ENCODE measurements around the gene OPA3. TPM values are rescaled to one million over a fixed set of nuclear protein-coding genes. Genes with fewer than 3 reads are reported as not detected.

Gene OPA3
- total and polyA plus RNA-seq, 4 donors, result 2.0 to 8.8 (median 5.7) TPM

- H3K36me3 ChIP-seq (ENCODE audit: control insufficient read depth in 1 of 2, insufficient read depth in 2 of 2, low read length in 1 of 2), result no peaks in the 10 kb centered on the region
- H3K9me3 ChIP-seq (ENCODE audit: control insufficient read depth, low read length), result no peaks in the 10 kb centered on the region
- ATAC-seq (ENCODE audit: low FRiP score), result peak; percentile 84
- H3K27me3 ChIP-seq (ENCODE audit: control insufficient read depth in 1 of 2, insufficient read depth in 2 of 2, low read length in 1 of 2), result no peaks in the 10 kb centered on the region
- H3K4me1 ChIP-seq (ENCODE audit: control insufficient read depth in 1 of 2, insufficient read depth in 2 of 2, low read length in 2 of 2), result no peaks in the 10 kb centered on the region
- intact Hi-C loops (cut with DNase I), result loop anchor here in 1 of 2 donors (5.0 kb wide), 1 partner anchor 135 kb away; no protein-coding TSS in a partner anchor
- peak within 1 kb of the TSS; percentile 86 to 99 for H3K4me3 ChIP-seq (ENCODE audit: low read length in 2 of 2)
- DNase-seq, result peak; percentile 92 to 95
- WGBS, 2 donors, result 1% methylated on average over 64 to 65 of the region's 65 CpGs
- H3K27ac ChIP-seq (ENCODE audit: low read depth in 1 of 2, low read length in 2 of 2), result peak within 1 kb of the TSS; percentile 5 to 76
Measured at GRCh38 chr19:45506989-45507871, 77.4 kb downstream of the OPA3 start, which contains the start of gene VASP. Gene VASP (plus strand): TSS chr19:45507479. CDS start chr19:45507772, 293 bp downstream.

GRCh38 chr19:45506246-45506988 lies 78.2 kb downstream of the OPA3 start:
- Histone ChIP-seq H3K4me1 (ENCODE audit: control insufficient read depth in 1 of 2, insufficient read depth in 2 of 2, low read length in 2 of 2) (no peaks in the 10 kb centered on the region), H3K9me3 (ENCODE audit: control insufficient read depth, low read length) (no peaks in the 10 kb centered on the region), H3K27me3 (ENCODE audit: control insufficient read depth in 1 of 2, insufficient read depth in 2 of 2, low read length in 1 of 2) (no peaks in the 10 kb centered on the region), H3K27ac (ENCODE audit: low read depth in 1 of 2, low read length in 2 of 2) (peak overlapping the region in 1 of 2 donors; percentile 30), H3K36me3 (ENCODE audit: control insufficient read depth in 1 of 2, insufficient read depth in 2 of 2, low read length in 1 of 2) (no peaks in the 10 kb centered on the region), H3K4me3 (ENCODE audit: low read length in 2 of 2) (peak overlapping the region; percentile 80 to 99)
- intact Hi-C loops (cut with DNase I), result loop anchor here in 1 of 2 donors (5.0 kb wide), 1 partner anchor 136 kb away; no protein-coding TSS in a partner anchor
- peak; percentile 97 to 99 for DNase-seq
- ATAC-seq (ENCODE audit: low FRiP score), result peak; percentile 90
- 1 to 2% methylated on average over 35 to 47 of the region's 47 CpGs for WGBS, 2 donors

GRCh38 chr19:45505996-45506245 lies 78.7 kb downstream of the OPA3 start:
- Histone ChIP-seq H3K9me3 (ENCODE audit: control insufficient read depth, low read length) (no peaks in the 10 kb centered on the region), H3K27ac (ENCODE audit: low read depth in 1 of 2, low read length in 2 of 2) (peak overlapping the region in 1 of 2 donors; percentile 7), H3K27me3 (ENCODE audit: control insufficient read depth in 1 of 2, insufficient read depth in 2 of 2, low read length in 1 of 2) (no peaks in the 10 kb centered on the region), H3K4me1 (ENCODE audit: control insufficient read depth in 1 of 2, insufficient read depth in 2 of 2, low read length in 2 of 2) (no peaks in the 10 kb centered on the region), H3K36me3 (ENCODE audit: control insufficient read depth in 1 of 2, insufficient read depth in 2 of 2, low read length in 1 of 2) (no peaks in the 10 kb centered on the region), H3K4me3 (ENCODE audit: low read length in 2 of 2) (no peak overlapping the region)
- DNase-seq, result no peak
- intact Hi-C loops (cut with DNase I), result loop anchor here in 1 of 2 donors (5.0 kb wide), 1 partner anchor 136 kb away; no protein-coding TSS in a partner anchor
- WGBS, 2 donors, result 68 to 71% methylated on average over 5 of the region's 5 CpGs
- ATAC-seq (ENCODE audit: low FRiP score), result no peak

- ATAC-seq (ENCODE audit: low FRiP score), result no peak
Measured at GRCh38 chr19:45505151-45505995, 79.2 kb downstream of the OPA3 start.

GRCh38 chr19:45503909-45504308 lies 80.7 kb downstream of the OPA3 start:
- no peaks in the 10 kb centered on the region for H3K4me1 ChIP-seq (ENCODE audit: control insufficient read depth in 1 of 2, insufficient read depth in 2 of 2, low read length in 2 of 2)
- 84 to 86% methylated on average over 9 of the region's 9 CpGs for WGBS, 2 donors
- no peaks in the 10 kb centered on the region for H3K36me3 ChIP-seq (ENCODE audit: control insufficient read depth in 1 of 2, insufficient read depth in 2 of 2, low read length in 1 of 2)
- no peak for ATAC-seq (ENCODE audit: low FRiP score)
- no peak for DNase-seq
- no peak overlapping the region for H3K27ac ChIP-seq (ENCODE audit: low read depth in 1 of 2, low read length in 2 of 2)
- H3K9me3 ChIP-seq (ENCODE audit: control insufficient read depth, low read length), result no peaks in the 10 kb centered on the region
- intact Hi-C loops (cut with DNase I), result no loop called here
- no peak overlapping the region for H3K4me3 ChIP-seq (ENCODE audit: low read length in 2 of 2)
- no peaks in the 10 kb centered on the region for H3K27me3 ChIP-seq (ENCODE audit: control insufficient read depth in 1 of 2, insufficient read depth in 2 of 2, low read length in 1 of 2)

More at GRCh38 chr19:45505151-45505995, 79.2 kb downstream of the OPA3 start:
- Histone ChIP-seq H3K36me3 (ENCODE audit: control insufficient read depth in 1 of 2, insufficient read depth in 2 of 2, low read length in 1 of 2) (no peaks in the 10 kb centered on the region), H3K27me3 (ENCODE audit: control insufficient read depth in 1 of 2, insufficient read depth in 2 of 2, low read length in 1 of 2) (no peaks in the 10 kb centered on the region), H3K9me3 (ENCODE audit: control insufficient read depth, low read length) (no peaks in the 10 kb centered on the region), H3K27ac (ENCODE audit: low read depth in 1 of 2, low read length in 2 of 2) (no peak overlapping the region), H3K4me1 (ENCODE audit: control insufficient read depth in 1 of 2, insufficient read depth in 2 of 2, low read length in 2 of 2) (no peaks in the 10 kb centered on the region), H3K4me3 (ENCODE audit: low read length in 2 of 2) (no peak overlapping the region)
- 73 to 74% methylated on average over 8 of the region's 8 CpGs for WGBS, 2 donors
- no peak for DNase-seq
- intact Hi-C loops (cut with DNase I), result loop anchor here in 1 of 2 donors (5.0 kb wide), 1 partner anchor 137 kb away; no protein-coding TSS in a partner anchor

GRCh38 chr19:45502111-45502510 lies 82.5 kb downstream of the OPA3 start:
- no peak for ATAC-seq (ENCODE audit: low FRiP score)
- intact Hi-C loops (cut with DNase I), result no loop called here
- H3K9me3 ChIP-seq (ENCODE audit: control insufficient read depth, low read length), result no peaks in the 10 kb centered on the region

GRCh38 chr19:45501730-45502014 lies 82.9 kb downstream of the OPA3 start:
- H3K36me3 ChIP-seq (ENCODE audit: control insufficient read depth in 1 of 2, insufficient read depth in 2 of 2, low read length in 1 of 2), result no peaks in the 10 kb centered on the region
- no peaks in the 10 kb centered on the region for H3K4me1 ChIP-seq (ENCODE audit: control insufficient read depth in 1 of 2, insufficient read depth in 2 of 2, low read length in 2 of 2)
- H3K27ac ChIP-seq (ENCODE audit: low read depth in 1 of 2, low read length in 2 of 2), result no peak overlapping the region
- intact Hi-C loops (cut with DNase I), result no loop called here
- H3K4me3 ChIP-seq (ENCODE audit: low read length in 2 of 2), result no peak overlapping the region
- H3K27me3 ChIP-seq (ENCODE audit: control insufficient read depth in 1 of 2, insufficient read depth in 2 of 2, low read length in 1 of 2), result no peaks in the 10 kb centered on the region
- no peaks in the 10 kb centered on the region for H3K9me3 ChIP-seq (ENCODE audit: control insufficient read depth, low read length)
- 57 to 67% methylated on average over 2 of the region's 2 CpGs for WGBS, 2 donors
- no peak for ATAC-seq (ENCODE audit: low FRiP score)
- DNase-seq, result no peak

More at GRCh38 chr19:45502111-45502510, 82.5 kb downstream of the OPA3 start:
- no peak for DNase-seq
- no peaks in the 10 kb centered on the region for H3K36me3 ChIP-seq (ENCODE audit: control insufficient read depth in 1 of 2, insufficient read depth in 2 of 2, low read length in 1 of 2)
- no peak overlapping the region for H3K4me3 ChIP-seq (ENCODE audit: low read length in 2 of 2)
- WGBS, 2 donors, result 67 to 72% methylated on average over 5 of the region's 5 CpGs
- H3K4me1 ChIP-seq (ENCODE audit: control insufficient read depth in 1 of 2, insufficient read depth in 2 of 2, low read length in 2 of 2), result no peaks in the 10 kb centered on the region
- no peaks in the 10 kb centered on the region for H3K27me3 ChIP-seq (ENCODE audit: control insufficient read depth in 1 of 2, insufficient read depth in 2 of 2, low read length in 1 of 2)
- H3K27ac ChIP-seq (ENCODE audit: low read depth in 1 of 2, low read length in 2 of 2), result no peak overlapping the region

GRCh38 chr19:45500918-45501729 lies 83.5 kb downstream of the OPA3 start:
- Histone ChIP-seq H3K9me3 (ENCODE audit: control insufficient read depth, low read length) (no peaks in the 10 kb centered on the region), H3K4me1 (ENCODE audit: control insufficient read depth in 1 of 2, insufficient read depth in 2 of 2, low read length in 2 of 2) (no peaks in the 10 kb centered on the region), H3K4me3 (ENCODE audit: low read length in 2 of 2) (no peak overlapping the region), H3K36me3 (ENCODE audit: control insufficient read depth in 1 of 2, insufficient read depth in 2 of 2, low read length in 1 of 2) (no peaks in the 10 kb centered on the region), H3K27me3 (ENCODE audit: control insufficient read depth in 1 of 2, insufficient read depth in 2 of 2, low read length in 1 of 2) (no peaks in the 10 kb centered on the region), H3K27ac (ENCODE audit: low read depth in 1 of 2, low read length in 2 of 2) (no peak overlapping the region)
- ATAC-seq (ENCODE audit: low FRiP score) (no peak), DNase-seq (no peak)
- intact Hi-C loops (cut with DNase I), result no loop called here
- WGBS, 2 donors, result 84 to 86% methylated on average over 8 of the region's 8 CpGs
